HepG2 (cell line): Measurements from ENCODE around the gene NINL. TPM values are rescaled to one million over a fixed set of nuclear protein-coding genes. Genes with fewer than 3 reads are reported as not detected.

Experiments used
- ARID2 ChIP-seq: sonication (generic); formaldehyde crosslinking; IDR thresholded peaks from 2 replicates; pipeline ENCODE4 v1.8.1; 2022; ENCODE audit warnings: mild to moderate bottlenecking, missing genetic modification reagents, borderline replicate concordance
- ATRX ChIP-seq: sonication (generic); formaldehyde crosslinking; IDR thresholded peaks from 2 replicates; pipeline ENCODE4 v1.4.0; 2020; ENCODE audit warnings: missing genetic modification reagents, borderline replicate concordance
- CHD2 ChIP-seq: IDR thresholded peaks from 2 replicates; pipeline ENCODE4 v1.6.1; 2011; ENCODE audit warnings: low read depth, low read length, improper control_type of control experiment
- GTF3A ChIP-seq: sonication (generic); formaldehyde crosslinking; conservative IDR thresholded peaks from 2 replicates; pipeline ENCODE4 v1.4.0; 2020; ENCODE audit warnings: mild to moderate bottlenecking, missing genetic modification reagents
- LCORL ChIP-seq, 2 experiments: fragments of 450-650 bp in 1 of 2; sonication (generic) in 1 of 2; formaldehyde crosslinking in 1 of 2; IDR thresholded peaks; 2 replicates each; pipeline versions ENCODE4 v1.5.0 to v1.6.1; 2017 to 2020; ENCODE audit warnings: antibody characterized with exemption in 1 of 2, missing genetic modification reagents in 1 of 2
- PCBP2 ChIP-seq: fragments of 200-400 bp; formaldehyde crosslinking; optimal IDR thresholded peaks from 2 replicates; pipeline ENCODE3; 2018; ENCODE audit warnings: low read length, low read depth; ENCODE audit not compliant: poor library complexity, severe bottlenecking
- POLR2AphosphoS5 ChIP-seq: IDR thresholded peaks from 2 replicates; pipeline ENCODE4 v1.6.1; 2012; ENCODE audit warnings: low read depth, low read length
- SRSF4 ChIP-seq: fragments of 200-400 bp; formaldehyde crosslinking; IDR thresholded peaks from one replicate; pipeline ENCODE4 v1.6.1; 2018; ENCODE audit warnings: mild to moderate bottlenecking, low read depth, low read length, moderate library complexity; ENCODE audit not compliant: poor library complexity, severe bottlenecking
- THYN1 ChIP-seq: sonication (generic); formaldehyde crosslinking; IDR thresholded peaks from 2 replicates; pipeline ENCODE4 v1.8.1; 2023; ENCODE audit warnings: low read depth, mild to moderate bottlenecking, moderate library complexity, missing genetic modification reagents, borderline replicate concordance
- ZNF143 ChIP-seq: sonication (generic); formaldehyde crosslinking; IDR thresholded peaks from 2 replicates; pipeline ENCODE4 v1.4.0; 2020; ENCODE audit warnings: missing genetic modification reagents
- ZNF326 ChIP-seq: sonication (generic); formaldehyde crosslinking; IDR thresholded peaks from 2 replicates; pipeline ENCODE4 v1.4.0; 2020; ENCODE audit warnings: missing genetic modification reagents, borderline replicate concordance
- ZNF607 ChIP-seq: sonication (generic); formaldehyde crosslinking; IDR thresholded peaks from 2 replicates; pipeline ENCODE4 v1.5.1; 2020; ENCODE audit warnings: missing genetic modification reagents, mild to moderate bottlenecking, borderline replicate concordance
- polyA plus RNA-seq, 8 experiments: library from polyadenylated mRNA; depleted of rRNA in 3 of 8; stranded (reverse) in 7 of 8; unstranded in 1 of 8; fragments of >200 nt; fragmentation: Illumina TruSeq in 4 of 8; extraction: Trizol in 4 of 8; gene quantifications; 2 replicates each; pipeline versions ENCODE4 v1.2.1 to v1.2.3, GENCODE V29; 2011 to 2016; ENCODE audit warnings: low read depth in 4 of 8, missing spikeins in 1 of 8, mixed read lengths in 1 of 8; ENCODE audit not compliant: insufficient read depth in 1 of 8
- total RNA-seq, 5 experiments: library from RNA; depleted of rRNA; stranded (reverse); fragments of >200 nt; fragmentation: Illumina TruSeq; extraction: Trizol; gene quantifications; 2 replicates each; pipeline ENCODE4 v1.2.3, GENCODE V29; 2016; ENCODE audit warnings: low read depth in 1 of 5
- TF ChIP-seq, protein P1 (sequence below): fragments of 450-650 bp; IDR thresholded peaks from 2 replicates; pipeline ENCODE4 v1.6.1; 2017; ENCODE audit warnings: mild to moderate bottlenecking
- TF ChIP-seq, protein P2 (sequence below): sonication (generic); formaldehyde crosslinking; IDR thresholded peaks from 2 replicates; pipeline ENCODE4 v1.5.0; 2020; ENCODE audit warnings: mild to moderate bottlenecking, missing genetic modification reagents, borderline replicate concordance
- TF ChIP-seq, protein P3 (sequence below): sonication (generic); formaldehyde crosslinking; IDR thresholded peaks from 2 replicates; pipeline ENCODE4 v1.4.0; 2020; ENCODE audit warnings: missing genetic modification reagents, borderline replicate concordance
- TF ChIP-seq, protein P4 (sequence below): sonication (generic); formaldehyde crosslinking; IDR thresholded peaks from 2 replicates; pipeline ENCODE4 v1.5.0; 2020; ENCODE audit warnings: missing genetic modification reagents
- TF ChIP-seq, protein P5 (sequence below): sonication (generic); formaldehyde crosslinking; conservative IDR thresholded peaks from 2 replicates; pipeline ENCODE4 v1.4.0; 2020; ENCODE audit warnings: missing genetic modification reagents

NINL gene
- total and polyA plus RNA-seq, 2 of the 13 experiments (the other 11 are each of a cell fraction or from before 2014, with no cell fraction given), result 32.3 to 34.3 TPM

DNA sequence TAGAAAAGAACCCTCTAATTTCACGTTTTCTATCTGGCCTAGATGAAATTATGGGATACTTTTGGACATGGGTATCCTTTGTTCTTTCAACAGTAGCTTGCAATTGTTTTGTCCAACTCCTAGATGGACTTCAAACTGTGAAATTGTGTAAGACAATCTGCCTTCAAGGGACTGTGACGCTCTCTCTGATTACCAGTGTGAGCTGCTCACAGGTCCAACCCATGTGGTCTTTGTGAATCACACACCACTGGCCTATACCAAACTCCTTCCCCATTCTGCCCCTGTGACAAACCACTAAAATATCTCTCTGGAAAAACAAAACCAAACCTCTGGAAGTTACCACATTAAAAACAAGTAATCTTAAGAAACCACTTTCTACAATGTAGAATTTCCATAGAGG lies 59.5 kb downstream of the NINL start (continued):
- TF ChIP-seq GTF3A, result no peak
- TF ChIP-seq ZNF143 (CRISPR knock-in tag), result no peak
- TF ChIP-seq ARID2 (CRISPR knock-in tag), result no peak
- no peak for TF ChIP-seq SRSF4
- TF ChIP-seq POLR2AphosphoS5, result no peak
- TF ChIP-seq, protein P1, sequence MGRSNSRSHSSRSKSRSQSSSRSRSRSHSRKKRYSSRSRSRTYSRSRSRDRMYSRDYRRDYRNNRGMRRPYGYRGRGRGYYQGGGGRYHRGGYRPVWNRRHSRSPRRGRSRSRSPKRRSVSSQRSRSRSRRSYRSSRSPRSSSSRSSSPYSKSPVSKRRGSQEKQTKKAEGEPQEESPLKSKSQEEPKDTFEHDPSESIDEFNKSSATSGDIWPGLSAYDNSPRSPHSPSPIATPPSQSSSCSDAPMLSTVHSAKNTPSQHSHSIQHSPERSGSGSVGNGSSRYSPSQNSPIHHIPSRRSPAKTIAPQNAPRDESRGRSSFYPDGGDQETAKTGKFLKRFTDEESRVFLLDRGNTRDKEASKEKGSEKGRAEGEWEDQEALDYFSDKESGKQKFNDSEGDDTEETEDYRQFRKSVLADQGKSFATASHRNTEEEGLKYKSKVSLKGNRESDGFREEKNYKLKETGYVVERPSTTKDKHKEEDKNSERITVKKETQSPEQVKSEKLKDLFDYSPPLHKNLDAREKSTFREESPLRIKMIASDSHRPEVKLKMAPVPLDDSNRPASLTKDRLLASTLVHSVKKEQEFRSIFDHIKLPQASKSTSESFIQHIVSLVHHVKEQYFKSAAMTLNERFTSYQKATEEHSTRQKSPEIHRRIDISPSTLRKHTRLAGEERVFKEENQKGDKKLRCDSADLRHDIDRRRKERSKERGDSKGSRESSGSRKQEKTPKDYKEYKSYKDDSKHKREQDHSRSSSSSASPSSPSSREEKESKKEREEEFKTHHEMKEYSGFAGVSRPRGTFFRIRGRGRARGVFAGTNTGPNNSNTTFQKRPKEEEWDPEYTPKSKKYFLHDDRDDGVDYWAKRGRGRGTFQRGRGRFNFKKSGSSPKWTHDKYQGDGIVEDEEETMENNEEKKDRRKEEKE, result no peak
- no peak for TF ChIP-seq THYN1 (CRISPR knock-in tag)
- TF ChIP-seq PCBP2, result no peak
- TF ChIP-seq, protein P2, sequence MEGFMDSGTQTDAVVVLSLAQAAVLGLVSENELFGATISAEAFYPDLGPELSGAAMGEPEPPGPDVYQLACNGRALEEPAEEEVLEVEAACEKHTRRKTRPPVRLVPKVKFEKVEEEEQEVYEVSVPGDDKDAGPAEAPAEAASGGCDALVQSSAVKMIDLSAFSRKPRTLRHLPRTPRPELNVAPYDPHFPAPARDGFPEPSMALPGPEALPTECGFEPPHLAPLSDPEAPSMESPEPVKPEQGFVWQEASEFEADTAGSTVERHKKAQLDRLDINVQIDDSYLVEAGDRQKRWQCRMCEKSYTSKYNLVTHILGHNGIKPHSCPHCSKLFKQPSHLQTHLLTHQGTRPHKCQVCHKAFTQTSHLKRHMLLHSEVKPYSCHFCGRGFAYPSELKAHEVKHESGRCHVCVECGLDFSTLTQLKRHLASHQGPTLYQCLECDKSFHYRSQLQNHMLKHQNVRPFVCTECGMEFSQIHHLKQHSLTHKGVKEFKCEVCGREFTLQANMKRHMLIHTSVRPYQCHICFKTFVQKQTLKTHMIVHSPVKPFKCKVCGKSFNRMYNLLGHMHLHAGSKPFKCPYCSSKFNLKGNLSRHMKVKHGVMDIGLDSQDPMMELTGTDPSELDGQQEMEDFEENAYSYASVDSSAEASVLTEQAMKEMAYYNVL (CRISPR knock-in tag), result no peak
- TF ChIP-seq, protein P3, sequence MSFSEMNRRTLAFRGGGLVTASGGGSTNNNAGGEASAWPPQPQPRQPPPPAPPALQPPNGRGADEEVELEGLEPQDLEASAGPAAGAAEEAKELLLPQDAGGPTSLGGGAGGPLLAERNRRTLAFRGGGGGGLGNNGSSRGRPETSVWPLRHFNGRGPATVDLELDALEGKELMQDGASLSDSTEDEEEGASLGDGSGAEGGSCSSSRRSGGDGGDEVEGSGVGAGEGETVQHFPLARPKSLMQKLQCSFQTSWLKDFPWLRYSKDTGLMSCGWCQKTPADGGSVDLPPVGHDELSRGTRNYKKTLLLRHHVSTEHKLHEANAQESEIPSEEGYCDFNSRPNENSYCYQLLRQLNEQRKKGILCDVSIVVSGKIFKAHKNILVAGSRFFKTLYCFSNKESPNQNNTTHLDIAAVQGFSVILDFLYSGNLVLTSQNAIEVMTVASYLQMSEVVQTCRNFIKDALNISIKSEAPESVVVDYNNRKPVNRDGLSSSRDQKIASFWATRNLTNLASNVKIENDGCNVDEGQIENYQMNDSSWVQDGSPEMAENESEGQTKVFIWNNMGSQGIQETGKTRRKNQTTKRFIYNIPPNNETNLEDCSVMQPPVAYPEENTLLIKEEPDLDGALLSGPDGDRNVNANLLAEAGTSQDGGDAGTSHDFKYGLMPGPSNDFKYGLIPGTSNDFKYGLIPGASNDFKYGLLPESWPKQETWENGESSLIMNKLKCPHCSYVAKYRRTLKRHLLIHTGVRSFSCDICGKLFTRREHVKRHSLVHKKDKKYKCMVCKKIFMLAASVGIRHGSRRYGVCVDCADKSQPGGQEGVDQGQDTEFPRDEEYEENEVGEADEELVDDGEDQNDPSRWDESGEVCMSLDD (CRISPR knock-in tag), result no peak
- no peak for TF ChIP-seq ATRX (CRISPR knock-in tag)
- TF ChIP-seq CHD2, result no peak
- TF ChIP-seq ZNF326, result no peak
- TF ChIP-seq LCORL (IDR thresholded peaks at IDR 0.05), result no peak
- peak; percentile 90 for TF ChIP-seq LCORL (CRISPR knock-in tag; IDR thresholded peaks at IDR 0.05)
- TF ChIP-seq, protein P4, sequence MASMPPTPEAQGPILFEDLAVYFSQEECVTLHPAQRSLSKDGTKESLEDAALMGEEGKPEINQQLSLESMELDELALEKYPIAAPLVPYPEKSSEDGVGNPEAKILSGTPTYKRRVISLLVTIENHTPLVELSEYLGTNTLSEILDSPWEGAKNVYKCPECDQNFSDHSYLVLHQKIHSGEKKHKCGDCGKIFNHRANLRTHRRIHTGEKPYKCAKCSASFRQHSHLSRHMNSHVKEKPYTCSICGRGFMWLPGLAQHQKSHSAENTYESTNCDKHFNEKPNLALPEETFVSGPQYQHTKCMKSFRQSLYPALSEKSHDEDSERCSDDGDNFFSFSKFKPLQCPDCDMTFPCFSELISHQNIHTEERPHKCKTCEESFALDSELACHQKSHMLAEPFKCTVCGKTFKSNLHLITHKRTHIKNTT (CRISPR knock-in tag), result no peak
- TF ChIP-seq, protein P5, sequence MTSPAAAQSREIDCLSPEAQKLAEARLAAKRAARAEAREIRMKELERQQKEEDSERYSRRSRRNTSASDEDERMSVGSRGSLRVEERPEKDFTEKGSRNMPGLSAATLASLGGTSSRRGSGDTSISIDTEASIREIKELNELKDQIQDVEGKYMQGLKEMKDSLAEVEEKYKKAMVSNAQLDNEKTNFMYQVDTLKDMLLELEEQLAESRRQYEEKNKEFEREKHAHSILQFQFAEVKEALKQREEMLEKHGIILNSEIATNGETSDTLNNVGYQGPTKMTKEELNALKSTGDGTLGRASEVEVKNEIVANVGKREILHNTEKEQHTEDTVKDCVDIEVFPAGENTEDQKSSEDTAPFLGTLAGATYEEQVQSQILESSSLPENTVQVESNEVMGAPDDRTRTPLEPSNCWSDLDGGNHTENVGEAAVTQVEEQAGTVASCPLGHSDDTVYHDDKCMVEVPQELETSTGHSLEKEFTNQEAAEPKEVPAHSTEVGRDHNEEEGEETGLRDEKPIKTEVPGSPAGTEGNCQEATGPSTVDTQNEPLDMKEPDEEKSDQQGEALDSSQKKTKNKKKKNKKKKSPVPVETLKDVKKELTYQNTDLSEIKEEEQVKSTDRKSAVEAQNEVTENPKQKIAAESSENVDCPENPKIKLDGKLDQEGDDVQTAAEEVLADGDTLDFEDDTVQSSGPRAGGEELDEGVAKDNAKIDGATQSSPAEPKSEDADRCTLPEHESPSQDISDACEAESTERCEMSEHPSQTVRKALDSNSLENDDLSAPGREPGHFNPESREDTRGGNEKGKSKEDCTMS (CRISPR knock-in tag), result no peak
- peak; percentile 48; the same call in 1 of the 2 replicates for TF ChIP-seq ZNF607 (CRISPR knock-in tag)
